Loucy (cell line): ENCODE results near the gene PMF1.

Experiments used
- H2AFZ ChIP-seq: fragments of 200-600 bp; sonication (generic); 2 replicates; pipeline ENCODE4 v1.6.0; 2016; ENCODE audit warnings: antibody characterized with exemption, mild to moderate bottlenecking, low read length, moderate library complexity
- H3F3A ChIP-seq: fragments of 200-600 bp; 2 replicates; pipeline ENCODE4 v1.6.0; 2016; ENCODE audit warnings: antibody characterized with exemption, low read depth, mild to moderate bottlenecking
- H3K27me3 ChIP-seq: fragments of 200-600 bp; sonication (generic); 2 replicates; pipeline ENCODE4 v1.6.1; 2014; ENCODE audit warnings: low read length, mild to moderate bottlenecking; ENCODE audit not compliant: insufficient read depth, poor library complexity, severe bottlenecking
- H3K36me3 ChIP-seq: fragments of 200-600 bp; sonication (generic); 2 replicates; pipeline ENCODE4 v1.6.1; 2016; ENCODE audit warnings: low read length; ENCODE audit not compliant: insufficient read depth
- H3K4me1 ChIP-seq: fragments of 200-600 bp; sonication (generic); 2 replicates; pipeline ENCODE4 v1.5.1; 2014; ENCODE audit warnings: low read length, mild to moderate bottlenecking; ENCODE audit not compliant: insufficient read depth, poor library complexity, severe bottlenecking
- H3K4me2 ChIP-seq: fragments of 200-600 bp; sonication (generic); 2 replicates; pipeline ENCODE4 v1.6.0; 2014; ENCODE audit warnings: antibody characterized with exemption, low read length, low read depth, mild to moderate bottlenecking; ENCODE audit not compliant: poor library complexity, severe bottlenecking
- H3K4me3 ChIP-seq: fragments of 200-600 bp; sonication (generic); 2 replicates; pipeline ENCODE4 v1.5.1; 2014; ENCODE audit warnings: low read length, mild to moderate bottlenecking, mixed read lengths; ENCODE audit not compliant: poor library complexity, severe bottlenecking
- H3K79me2 ChIP-seq: fragments of 200-600 bp; sonication (generic); 2 replicates; pipeline ENCODE4 v1.6.1; 2014; ENCODE audit warnings: low read length; ENCODE audit not compliant: insufficient read depth
- H3K9ac ChIP-seq: fragments of 200-600 bp; sonication (generic); 2 replicates; pipeline ENCODE4 v1.6.0; 2014; ENCODE audit warnings: mild to moderate bottlenecking, low read depth, low read length, moderate library complexity; ENCODE audit not compliant: poor library complexity, severe bottlenecking
- H3K9me2 ChIP-seq: fragments of 200-600 bp; sonication (generic); replicated peaks from 2 replicates; pipeline ENCODE4 v1.6.1; 2016; ENCODE audit warnings: low read depth, low read length, mixed read lengths
- H3K9me3 ChIP-seq: fragments of 200-600 bp; sonication (generic); 2 replicates; pipeline ENCODE4 v1.6.1; 2014; ENCODE audit warnings: mild to moderate bottlenecking, antibody characterized with exemption, low read length, low read depth; ENCODE audit not compliant: insufficient read depth
- H4K20me1 ChIP-seq: fragments of 200-600 bp; sonication (generic); 2 replicates; pipeline ENCODE4 v1.6.0; 2014; ENCODE audit warnings: antibody characterized with exemption, low read length, mild to moderate bottlenecking; ENCODE audit not compliant: insufficient read depth, poor library complexity, severe bottlenecking
- EZH2phosphoT487 ChIP-seq: fragments of 200-600 bp; IDR thresholded peaks from 2 replicates; pipeline ENCODE4 v1.6.1; 2018; ENCODE audit warnings: antibody characterized with exemption, mild to moderate bottlenecking, moderate library complexity, borderline replicate concordance
- TF ChIP-seq, protein P1 (sequence below): fragments of 200-600 bp; sonication (generic); conservative IDR thresholded peaks from 2 replicates; pipeline ENCODE4 v1.5.1; 2014; ENCODE audit warnings: mild to moderate bottlenecking, antibody characterized with exemption, low read length

The PMF1 gene

DNA sequence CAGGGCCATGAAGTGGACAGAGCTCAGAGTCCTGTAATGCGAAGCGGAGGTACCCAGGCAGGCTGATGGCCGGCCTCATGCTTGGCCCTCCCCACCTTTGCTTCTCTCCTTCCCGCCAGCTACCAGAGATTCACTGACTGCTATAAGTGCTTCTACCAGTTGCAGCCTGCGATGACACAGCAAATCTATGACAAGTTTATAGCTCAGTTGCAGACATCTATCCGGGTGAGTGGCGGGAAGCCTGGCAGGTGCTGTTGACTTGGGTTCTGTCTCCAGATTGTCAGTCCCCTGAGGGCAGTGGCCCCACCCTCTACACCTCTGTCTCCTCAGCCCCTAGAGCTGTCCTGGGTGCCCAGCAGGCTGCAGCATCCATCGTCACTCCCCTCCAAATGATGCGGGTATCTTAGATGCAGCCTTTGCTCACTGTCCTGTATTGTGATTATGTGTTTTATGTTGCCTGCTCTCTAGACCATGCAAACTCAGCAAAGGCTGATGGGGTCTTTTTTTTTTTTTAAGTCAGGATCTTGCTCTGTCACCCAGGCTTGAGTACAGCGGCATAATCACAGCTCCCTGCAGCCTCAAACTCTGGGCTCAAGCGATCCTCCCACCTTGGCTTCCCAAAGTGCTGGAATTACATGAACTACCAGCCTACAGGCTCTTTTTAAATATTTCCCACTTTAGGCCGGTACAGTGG, 19.5 kb downstream of the PMF1 start:
- Histone ChIP-seq H3K79me2 (no peaks in the 10 kb centered on the region), H3K4me3 (no peak overlapping the region), H3K4me2 (no peak overlapping the region)

GRCh38 chr1:156233426-156234127, 20.8 kb downstream of the PMF1 start:
- H3F3A ChIP-seq = no peaks in the 10 kb centered on the region
- no peaks in the 10 kb centered on the region for H3K4me1 ChIP-seq
- H3K4me3 ChIP-seq = no peak overlapping the region
- no peaks in the 10 kb centered on the region for H3K27me3 ChIP-seq
- H3K4me2 ChIP-seq = no peak overlapping the region
- H3K79me2 ChIP-seq = no peaks in the 10 kb centered on the region
- no peaks in the 10 kb centered on the region for H4K20me1 ChIP-seq
- H2AFZ ChIP-seq = no peak overlapping the region
- TF ChIP-seq EZH2phosphoT487 = no peak
- TF ChIP-seq, protein P1, sequence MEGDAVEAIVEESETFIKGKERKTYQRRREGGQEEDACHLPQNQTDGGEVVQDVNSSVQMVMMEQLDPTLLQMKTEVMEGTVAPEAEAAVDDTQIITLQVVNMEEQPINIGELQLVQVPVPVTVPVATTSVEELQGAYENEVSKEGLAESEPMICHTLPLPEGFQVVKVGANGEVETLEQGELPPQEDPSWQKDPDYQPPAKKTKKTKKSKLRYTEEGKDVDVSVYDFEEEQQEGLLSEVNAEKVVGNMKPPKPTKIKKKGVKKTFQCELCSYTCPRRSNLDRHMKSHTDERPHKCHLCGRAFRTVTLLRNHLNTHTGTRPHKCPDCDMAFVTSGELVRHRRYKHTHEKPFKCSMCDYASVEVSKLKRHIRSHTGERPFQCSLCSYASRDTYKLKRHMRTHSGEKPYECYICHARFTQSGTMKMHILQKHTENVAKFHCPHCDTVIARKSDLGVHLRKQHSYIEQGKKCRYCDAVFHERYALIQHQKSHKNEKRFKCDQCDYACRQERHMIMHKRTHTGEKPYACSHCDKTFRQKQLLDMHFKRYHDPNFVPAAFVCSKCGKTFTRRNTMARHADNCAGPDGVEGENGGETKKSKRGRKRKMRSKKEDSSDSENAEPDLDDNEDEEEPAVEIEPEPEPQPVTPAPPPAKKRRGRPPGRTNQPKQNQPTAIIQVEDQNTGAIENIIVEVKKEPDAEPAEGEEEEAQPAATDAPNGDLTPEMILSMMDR = no peak
- H3K9ac ChIP-seq = no peak overlapping the region
- no peaks in the 10 kb centered on the region for H3K9me3 ChIP-seq
- no peaks in the 10 kb centered on the region for H3K9me2 ChIP-seq
- H3K36me3 ChIP-seq = peaks cover 18% of the 10 kb centered on the region; the same call in 1 of the 2 replicates

More for the DNA sequence above, 19.5 kb downstream of the PMF1 start:
- TF ChIP-seq, protein P1 = no peak
- TF ChIP-seq EZH2phosphoT487 = no peak
- Histone ChIP-seq H2AFZ (no peak overlapping the region), H3F3A (no peaks in the 10 kb centered on the region), H3K36me3 (peaks cover 12% of the 10 kb centered on the region; the same call in 1 of the 2 replicates), H3K4me1 (no peaks in the 10 kb centered on the region), H3K9me2 (no peaks in the 10 kb centered on the region), H3K27me3 (no peaks in the 10 kb centered on the region), H3K9ac (no peak overlapping the region), H4K20me1 (no peaks in the 10 kb centered on the region), H3K9me3 (no peaks in the 10 kb centered on the region)

DNA sequence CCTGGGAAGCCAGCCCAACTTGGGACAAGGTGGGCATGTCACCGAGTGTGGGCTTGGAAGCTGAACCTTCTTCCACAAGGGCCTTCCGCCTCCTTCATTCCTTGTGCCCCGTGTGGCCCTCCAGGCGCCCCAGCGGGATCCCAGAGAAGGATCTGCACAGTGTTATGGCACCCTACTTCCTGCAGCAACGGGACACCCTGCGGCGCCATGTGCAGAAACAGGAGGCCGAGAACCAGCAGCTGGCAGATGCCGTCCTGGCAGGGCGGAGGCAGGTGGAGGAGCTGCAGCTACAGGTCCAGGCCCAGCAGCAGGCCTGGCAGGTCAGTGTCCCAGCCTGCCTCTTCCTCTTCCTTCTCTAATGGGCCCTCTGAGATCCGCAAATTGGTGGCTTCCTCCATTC, 23.4 kb downstream of the PMF1 start:
- no peak overlapping the region for H3K9ac ChIP-seq
- H3K79me2 ChIP-seq = no peaks in the 10 kb centered on the region
- H3K36me3 ChIP-seq = peaks cover 25% of the 10 kb centered on the region; the same call in 1 of the 2 replicates
- H4K20me1 ChIP-seq = no peaks in the 10 kb centered on the region
- no peaks in the 10 kb centered on the region for H3K4me1 ChIP-seq
- no peaks in the 10 kb centered on the region for H3F3A ChIP-seq
- no peaks in the 10 kb centered on the region for H3K27me3 ChIP-seq
- no peak overlapping the region for H3K4me2 ChIP-seq
- H2AFZ ChIP-seq = no peak overlapping the region
- no peaks in the 10 kb centered on the region for H3K9me3 ChIP-seq
- no peaks in the 10 kb centered on the region for H3K9me2 ChIP-seq
- TF ChIP-seq EZH2phosphoT487 = no peak
- TF ChIP-seq, protein P1 = no peak
- H3K4me3 ChIP-seq = no peak overlapping the region
